Astrocyte (in vitro differentiated cells and primary cell): Measurements from ENCODE around the gene FN3K. TPM values are rescaled to one million over a fixed set of nuclear protein-coding genes. Genes with fewer than 3 reads are reported as not detected.

Source experiments
- DNase-seq: peaks from one replicate; pipeline ENCODE4 v3.0.0-alpha.2; 2010; ENCODE audit warnings: low read depth
- FAIRE-seq: peaks from 2 replicates; lab custom pipeline; 2011; peaks lifted over from hg19 to GRCh38; lab: Jason Lieb, UNC
- H2AFZ ChIP-seq: 2 replicates; pipeline ENCODE4 v1.6.0; 2012; ENCODE audit warnings: low read depth, low read length, inconsistent platforms
- H3K27ac ChIP-seq: 2 replicates; pipeline ENCODE4 v1.5.1; 2011; ENCODE audit warnings: low read depth, low read length, inconsistent platforms
- H3K27me3 ChIP-seq: 2 replicates; pipeline ENCODE4 v1.6.0; 2011; ENCODE audit warnings: low read length, inconsistent platforms; ENCODE audit not compliant: insufficient read depth
- H3K36me3 ChIP-seq: 2 replicates; pipeline ENCODE4 v1.5.1; 2011; ENCODE audit warnings: low read length, inconsistent platforms; ENCODE audit not compliant: insufficient read depth
- H3K4me1 ChIP-seq: 2 replicates; pipeline ENCODE4 v1.5.1; 2011; ENCODE audit warnings: low read length, inconsistent platforms; ENCODE audit not compliant: insufficient read depth
- H3K4me2 ChIP-seq: 2 replicates; pipeline ENCODE4 v1.6.0; 2012; ENCODE audit warnings: low read length, inconsistent platforms
- H3K4me3 ChIP-seq: 2 replicates; pipeline ENCODE4 v1.5.1; 2011; ENCODE audit warnings: low read depth, mild to moderate bottlenecking, low read length, inconsistent platforms; ENCODE audit not compliant: insufficient read depth
- H3K79me2 ChIP-seq: 2 replicates; pipeline ENCODE4 v1.6.0; 2012; ENCODE audit warnings: mild to moderate bottlenecking, low read length, inconsistent platforms; ENCODE audit not compliant: insufficient read depth
- H3K9ac ChIP-seq: 2 replicates; pipeline ENCODE4 v1.6.0; 2012; ENCODE audit warnings: mild to moderate bottlenecking, low read length, inconsistent platforms
- H3K9me3 ChIP-seq: 2 replicates; pipeline ENCODE4 v1.5.1; 2012; ENCODE audit warnings: low read depth, mild to moderate bottlenecking, low read length, inconsistent platforms; ENCODE audit not compliant: insufficient read depth
- H4K20me1 ChIP-seq: 2 replicates; pipeline ENCODE4 v1.6.0; 2012; ENCODE audit warnings: low read length, inconsistent platforms; ENCODE audit not compliant: insufficient read depth
- H3K27ac Mint-ChIP-seq: one replicate; pipeline ENCODE4 v1.8.0; 2021; ENCODE audit warnings: mild to moderate bottlenecking, mixed read lengths; ENCODE audit not compliant: unreplicated experiment
- H3K27me3 Mint-ChIP-seq: one replicate; pipeline ENCODE4 v1.8.0; 2021; ENCODE audit warnings: low read depth, mixed read lengths; ENCODE audit not compliant: unreplicated experiment
- H3K36me3 Mint-ChIP-seq: one replicate; pipeline ENCODE4 v1.8.0; 2021; ENCODE audit warnings: low read depth, mixed read lengths; ENCODE audit not compliant: unreplicated experiment
- H3K4me1 Mint-ChIP-seq: one replicate; pipeline ENCODE4 v1.8.0; 2021; ENCODE audit warnings: low read depth, mixed read lengths; ENCODE audit not compliant: unreplicated experiment
- H3K4me3 Mint-ChIP-seq: one replicate; pipeline ENCODE4 v1.8.0; 2021; ENCODE audit warnings: mild to moderate bottlenecking, moderate library complexity, mixed read lengths; ENCODE audit not compliant: unreplicated experiment
- H3K9me3 Mint-ChIP-seq: one replicate; pipeline ENCODE4 v1.8.0; 2021; ENCODE audit warnings: mild to moderate bottlenecking, mixed read lengths; ENCODE audit not compliant: unreplicated experiment
- CTCF ChIP-seq: IDR thresholded peaks from 2 replicates; pipeline ENCODE4 v1.5.1; 2011; ENCODE audit warnings: low read depth, mild to moderate bottlenecking, inconsistent platforms, low read length, moderate library complexity; ENCODE audit not compliant: insufficient read depth
- EZH2 ChIP-seq: IDR thresholded peaks from 2 replicates; pipeline ENCODE4 v1.6.1; 2012; ENCODE audit warnings: mild to moderate bottlenecking, low read length, inconsistent platforms; ENCODE audit not compliant: insufficient read depth
- total RNA-seq: library from RNA; stranded (reverse); gene quantifications from 2 replicates; pipeline ENCODE4 v1.2.1, GENCODE V29; 2021

The FN3K gene
- total RNA-seq, 1 donor from 2014 or later: 4.1 TPM

DNA sequence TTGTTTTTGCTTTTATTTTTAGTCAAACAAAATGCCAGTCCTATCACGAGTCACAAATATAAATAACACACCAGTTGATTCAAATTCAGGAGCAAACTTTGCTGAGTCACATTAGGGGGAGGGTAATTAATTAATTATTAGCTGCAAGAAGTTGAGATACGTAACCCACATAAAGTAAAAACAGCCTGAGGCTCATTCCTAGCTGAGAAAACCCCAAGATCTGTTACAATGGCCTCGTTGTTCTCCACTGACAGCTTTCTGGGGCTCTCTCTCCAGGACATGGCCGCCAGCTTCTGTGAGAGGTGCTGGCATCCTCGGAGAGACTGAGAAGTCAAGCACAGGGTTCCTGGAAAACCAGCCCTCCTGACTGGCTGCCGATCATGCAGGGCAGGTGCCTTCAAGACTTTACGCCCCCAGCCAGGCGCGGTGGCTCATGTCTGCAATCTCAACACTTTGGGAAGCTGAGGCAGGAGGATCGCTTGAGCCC, 48.0 kb upstream of the FN3K start:
- Histone ChIP-seq H2AFZ (no peak overlapping the region), H3K4me3 (no peak overlapping the region), H3K27ac (no peak overlapping the region), H3K9me3 (no peaks in the 10 kb centered on the region), H3K36me3 (no peaks in the 10 kb centered on the region), H3K4me1 (no peaks in the 10 kb centered on the region), H3K4me2 (no peak overlapping the region), H4K20me1 (peaks cover 8% of the 10 kb centered on the region), H3K79me2 (no peaks in the 10 kb centered on the region), H3K27me3 (no peaks in the 10 kb centered on the region), H3K9ac (no peak overlapping the region)
- Mint-ChIP-seq H3K9me3 (peaks cover 4% of the 10 kb centered on the region), H3K27me3 (peaks cover 3% of the 10 kb centered on the region), H3K4me1 (no peaks in the 10 kb centered on the region), H3K36me3 (peaks cover 15% of the 10 kb centered on the region), H3K4me3 (no peak overlapping the region), H3K27ac (no peak overlapping the region)
- no peak for TF ChIP-seq CTCF
- no peak for TF ChIP-seq EZH2
- DNase-seq (no peak), FAIRE-seq (no peak)

- no peaks in the 10 kb centered on the region for H3K36me3 ChIP-seq
- no peak overlapping the region for H3K27ac ChIP-seq
- no peaks in the 10 kb centered on the region for H3K27me3 ChIP-seq
- H3K36me3 Mint-ChIP-seq: peaks cover 19% of the 10 kb centered on the region
- peaks cover 1% of the 10 kb centered on the region for H3K9me3 Mint-ChIP-seq
- no peak overlapping the region for H3K4me3 Mint-ChIP-seq
- peaks cover 3% of the 10 kb centered on the region for H3K27me3 Mint-ChIP-seq
- H3K27ac Mint-ChIP-seq: no peak overlapping the region
- H3K9me3 ChIP-seq: no peaks in the 10 kb centered on the region
- DNase-seq (no peak), FAIRE-seq (no peak)
- no peak overlapping the region for H3K4me2 ChIP-seq
- no peaks in the 10 kb centered on the region for H3K4me1 ChIP-seq
- no peak overlapping the region for H2AFZ ChIP-seq
- peaks cover 8% of the 10 kb centered on the region for H4K20me1 ChIP-seq
- no peak for TF ChIP-seq EZH2
- TF ChIP-seq CTCF: no peak
- H3K9ac ChIP-seq: no peak overlapping the region
- H3K79me2 ChIP-seq: no peaks in the 10 kb centered on the region
- no peak overlapping the region for H3K4me3 ChIP-seq
- peaks cover 2% of the 10 kb centered on the region for H3K4me1 Mint-ChIP-seq
These were observed 47.5 kb upstream of the FN3K start for GRCh38 chr17:82687871-82688270.

DNA sequence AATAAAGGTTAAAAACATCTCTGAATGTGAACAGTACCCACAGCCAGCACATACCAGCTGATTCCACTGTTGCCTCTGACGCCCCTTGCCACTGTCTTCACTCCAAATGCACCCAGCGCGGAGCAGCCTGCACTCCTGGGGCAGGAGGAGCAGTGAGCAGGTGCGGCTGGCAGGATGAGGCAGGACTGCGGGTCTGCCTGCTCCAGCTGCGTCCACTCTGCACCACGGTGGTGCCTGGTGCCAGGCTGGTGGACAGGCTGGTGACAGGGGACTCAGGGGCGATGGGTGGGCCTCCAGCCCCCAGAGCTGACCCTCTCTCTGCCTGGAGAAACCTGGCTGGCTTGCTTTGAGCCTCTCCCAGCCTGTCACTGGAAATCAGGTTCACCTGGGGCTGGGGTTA, 46.3 kb upstream of the FN3K start:
- no peak overlapping the region for H3K4me2 ChIP-seq
- Mint-ChIP-seq H3K27ac (no peak overlapping the region), H3K4me1 (peaks cover 2% of the 10 kb centered on the region), H3K27me3 (peaks cover 3% of the 10 kb centered on the region), H3K4me3 (no peak overlapping the region), H3K36me3 (peaks cover 16% of the 10 kb centered on the region), H3K9me3 (peaks cover 1% of the 10 kb centered on the region)
- no peak overlapping the region for H3K9ac ChIP-seq
- FAIRE-seq: no peak
- no peak overlapping the region for H3K4me3 ChIP-seq
- H3K4me1 ChIP-seq: no peaks in the 10 kb centered on the region
- DNase-seq: no peak
- H3K27me3 ChIP-seq: no peaks in the 10 kb centered on the region
- no peaks in the 10 kb centered on the region for H3K9me3 ChIP-seq
- no peaks in the 10 kb centered on the region for H3K36me3 ChIP-seq
- no peak overlapping the region for H3K27ac ChIP-seq
- peaks cover 5% of the 10 kb centered on the region for H3K79me2 ChIP-seq
- H4K20me1 ChIP-seq: peaks cover 8% of the 10 kb centered on the region
- no peak overlapping the region for H2AFZ ChIP-seq
- TF ChIP-seq EZH2 (no peak), CTCF (no peak)
